DND-41 (cell line): Measurements from ENCODE around the gene RIOK1.
"Not testable (repeated sequence)": the region's sequence is repeated elsewhere in the genome, so short reads cannot be mapped to it uniquely, and the experiment has no call there.

Source experiments
- ATAC-seq: fragments of 200-7000 bp; cut with Tn5 transposase; 3 replicates; pipeline ENCODE4 v1.9.1; 2021; ENCODE audit warnings: low read depth; ENCODE audit not compliant: insufficient read depth
- DNase-seq: peaks from one replicate; pipeline ENCODE4 v3.0.0-alpha.2; 2020
- H2AFZ ChIP-seq: 2 replicates; pipeline ENCODE4 v1.6.0; 2012; ENCODE audit warnings: low read depth, low read length
- H3K27ac ChIP-seq: 2 replicates; pipeline ENCODE4 v1.5.1; 2012; ENCODE audit warnings: low read length, inconsistent platforms
- H3K27me3 ChIP-seq: fragments of 200-600 bp; sonication (generic); 2 replicates; pipeline ENCODE4 v1.6.0; 2012; ENCODE audit warnings: low read length, mild to moderate bottlenecking, inconsistent platforms; ENCODE audit not compliant: insufficient read depth, poor library complexity
- H3K36me3 ChIP-seq: 2 replicates; pipeline ENCODE4 v1.5.1; 2012; ENCODE audit warnings: low read length, inconsistent platforms; ENCODE audit not compliant: insufficient read depth
- H3K4me1 ChIP-seq: 2 replicates; pipeline ENCODE4 v1.5.1; 2012; ENCODE audit warnings: mild to moderate bottlenecking, low read length; ENCODE audit not compliant: insufficient read depth
- H3K4me2 ChIP-seq: 2 replicates; pipeline ENCODE4 v1.6.0; 2012; ENCODE audit warnings: mild to moderate bottlenecking, moderate library complexity, low read length, inconsistent platforms; ENCODE audit not compliant: insufficient read depth
- H3K4me3 ChIP-seq, 2 experiments: fragments of 200-600 bp in 1 of 2; shearing (Covaris generic) in 1 of 2; 2 replicates each; pipeline ENCODE4 v1.5.1; 2012 to 2016; ENCODE audit warnings: inconsistent platforms in 2 of 2, low read length in 2 of 2, mild to moderate bottlenecking in 2 of 2, low read depth in 1 of 2, moderate library complexity in 1 of 2
- H3K79me2 ChIP-seq: 2 replicates; pipeline ENCODE4 v1.6.0; 2012; ENCODE audit warnings: low read length, inconsistent platforms; ENCODE audit not compliant: insufficient read depth
- H3K9ac ChIP-seq: 2 replicates; pipeline ENCODE4 v1.6.0; 2012; ENCODE audit warnings: low read depth, mild to moderate bottlenecking, inconsistent platforms, low read length, moderate library complexity
- H3K9me3 ChIP-seq: 2 replicates; pipeline ENCODE4 v1.5.1; 2012; ENCODE audit warnings: low read length, moderate library complexity, mild to moderate bottlenecking, inconsistent platforms; ENCODE audit not compliant: insufficient read depth, severe bottlenecking
- H4K20me1 ChIP-seq: 2 replicates; pipeline ENCODE4 v1.6.0; 2012; ENCODE audit warnings: low read length; ENCODE audit not compliant: insufficient read depth
- EZH2 ChIP-seq: IDR thresholded peaks from 3 replicates; pipeline ENCODE4 v1.6.1; 2012; ENCODE audit warnings: borderline replicate concordance, low read depth, mild to moderate bottlenecking, moderate library complexity, low read length, inconsistent platforms; ENCODE audit not compliant: severe bottlenecking
- TF ChIP-seq, protein P1 (sequence below): IDR thresholded peaks from 2 replicates; pipeline ENCODE4 v1.5.1; 2012; ENCODE audit warnings: borderline replicate concordance, low read length, moderate library complexity, mild to moderate bottlenecking; ENCODE audit not compliant: poor library complexity, severe bottlenecking; ENCODE audit errors: extremely low read depth

RIOK1 gene

GRCh38 chr6:7449018-7449417 lies 59.4 kb downstream of the RIOK1 start:
- Histone ChIP-seq H3K4me2 (no peak overlapping the region), H3K9me3 (no peaks in the 10 kb centered on the region), H3K4me1 (no peaks in the 10 kb centered on the region), H3K4me3 (no peak overlapping the region), H2AFZ (no peak overlapping the region), H4K20me1 (no peaks in the 10 kb centered on the region), H3K79me2 (no peaks in the 10 kb centered on the region), H3K27ac (no peak overlapping the region), H3K36me3 (no peaks in the 10 kb centered on the region), H3K9ac (no peak overlapping the region), H3K27me3 (no peaks in the 10 kb centered on the region)
- no peak for DNase-seq
- no peak for ATAC-seq
- TF ChIP-seq EZH2, result no peak
- TF ChIP-seq, protein P1, sequence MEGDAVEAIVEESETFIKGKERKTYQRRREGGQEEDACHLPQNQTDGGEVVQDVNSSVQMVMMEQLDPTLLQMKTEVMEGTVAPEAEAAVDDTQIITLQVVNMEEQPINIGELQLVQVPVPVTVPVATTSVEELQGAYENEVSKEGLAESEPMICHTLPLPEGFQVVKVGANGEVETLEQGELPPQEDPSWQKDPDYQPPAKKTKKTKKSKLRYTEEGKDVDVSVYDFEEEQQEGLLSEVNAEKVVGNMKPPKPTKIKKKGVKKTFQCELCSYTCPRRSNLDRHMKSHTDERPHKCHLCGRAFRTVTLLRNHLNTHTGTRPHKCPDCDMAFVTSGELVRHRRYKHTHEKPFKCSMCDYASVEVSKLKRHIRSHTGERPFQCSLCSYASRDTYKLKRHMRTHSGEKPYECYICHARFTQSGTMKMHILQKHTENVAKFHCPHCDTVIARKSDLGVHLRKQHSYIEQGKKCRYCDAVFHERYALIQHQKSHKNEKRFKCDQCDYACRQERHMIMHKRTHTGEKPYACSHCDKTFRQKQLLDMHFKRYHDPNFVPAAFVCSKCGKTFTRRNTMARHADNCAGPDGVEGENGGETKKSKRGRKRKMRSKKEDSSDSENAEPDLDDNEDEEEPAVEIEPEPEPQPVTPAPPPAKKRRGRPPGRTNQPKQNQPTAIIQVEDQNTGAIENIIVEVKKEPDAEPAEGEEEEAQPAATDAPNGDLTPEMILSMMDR, result no peak

- H3K27me3 ChIP-seq, result no peaks in the 10 kb centered on the region
- H2AFZ ChIP-seq, result no peak overlapping the region
- H3K79me2 ChIP-seq, result no peaks in the 10 kb centered on the region
- H3K27ac ChIP-seq, result no peak overlapping the region
- no peak overlapping the region for H3K4me3 ChIP-seq
- ATAC-seq, result no peak
- H3K4me1 ChIP-seq, result no peaks in the 10 kb centered on the region
- H3K4me2 ChIP-seq, result no peak overlapping the region
- TF ChIP-seq EZH2, result no peak
- TF ChIP-seq, protein P1, result no peak
- no peak overlapping the region for H3K9ac ChIP-seq
- no peaks in the 10 kb centered on the region for H4K20me1 ChIP-seq
- no peak for DNase-seq
- H3K36me3 ChIP-seq, result no peaks in the 10 kb centered on the region
- no peaks in the 10 kb centered on the region for H3K9me3 ChIP-seq
Measured at GRCh38 chr6:7451326-7451725, 61.7 kb downstream of the RIOK1 start.

DNA sequence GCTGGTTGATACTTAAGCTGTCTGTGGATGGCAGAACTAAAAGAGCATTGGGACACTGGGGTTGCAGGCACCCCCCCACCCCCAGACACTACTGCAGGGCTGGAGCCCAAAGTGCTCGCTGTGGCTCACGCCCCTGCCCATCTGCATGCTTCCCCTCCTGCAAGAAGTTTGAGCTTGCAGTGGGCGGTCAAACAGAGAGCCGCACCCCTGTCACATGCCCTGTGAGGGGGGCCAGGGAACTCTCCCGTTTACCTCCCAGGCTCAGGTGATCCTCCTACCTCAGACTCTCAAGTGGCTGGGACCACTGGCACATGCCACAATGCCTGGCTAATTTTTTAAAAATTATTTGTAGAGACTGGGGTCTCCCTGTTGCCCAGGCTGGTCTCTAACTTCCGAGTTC lies 63.3 kb downstream of the RIOK1 start:
- no peak for TF ChIP-seq EZH2
- no peaks in the 10 kb centered on the region for H3K4me1 ChIP-seq
- no peak overlapping the region for H3K9ac ChIP-seq
- H3K4me2 ChIP-seq, result no peak overlapping the region
- H4K20me1 ChIP-seq, result no peaks in the 10 kb centered on the region
- no peak for ATAC-seq
- no peak for DNase-seq
- no peak overlapping the region for H2AFZ ChIP-seq
- no peaks in the 10 kb centered on the region for H3K27me3 ChIP-seq
- no peaks in the 10 kb centered on the region for H3K36me3 ChIP-seq
- H3K9me3 ChIP-seq, result no peaks in the 10 kb centered on the region
- H3K4me3 ChIP-seq, result no peak overlapping the region
- H3K27ac ChIP-seq, result no peak overlapping the region
- no peaks in the 10 kb centered on the region for H3K79me2 ChIP-seq

DNA sequence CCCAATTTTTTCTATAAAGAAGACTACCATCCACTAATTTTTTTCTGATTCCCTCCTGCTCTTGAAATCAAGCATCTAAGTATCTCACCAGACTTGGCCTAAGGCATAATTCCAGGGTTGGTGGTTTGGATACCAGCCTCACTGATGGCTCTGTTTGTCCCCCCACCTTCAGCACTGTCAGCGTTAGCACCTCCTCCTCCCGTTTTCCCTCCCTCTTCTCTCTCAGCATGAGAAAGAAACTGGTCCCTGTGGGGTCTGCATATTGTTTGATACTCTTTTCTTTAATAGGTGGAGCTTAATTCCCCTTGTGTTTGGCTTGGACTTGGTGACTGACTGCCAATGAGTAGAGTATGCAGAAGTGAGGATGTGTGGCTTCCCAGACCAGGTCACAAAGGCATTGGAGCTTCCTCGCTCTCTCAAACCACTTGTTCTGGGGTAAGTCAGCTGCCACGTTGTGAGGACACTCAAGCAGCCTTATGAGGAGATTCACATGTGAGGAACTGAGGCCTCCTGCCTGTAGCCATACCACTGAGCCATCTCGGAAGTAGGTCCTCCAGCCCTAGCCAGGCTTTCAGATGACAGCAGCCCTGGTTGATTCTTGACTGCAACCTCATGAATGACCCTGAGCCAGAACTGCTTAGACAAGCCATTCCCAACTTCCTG lies 65.2 kb downstream of the RIOK1 start:
- no peak for ATAC-seq
- Histone ChIP-seq H3K27me3 (no peaks in the 10 kb centered on the region), H3K4me2 (no peak overlapping the region), H3K27ac (no peak overlapping the region), H3K79me2 (no peaks in the 10 kb centered on the region), H3K4me3 (no peak overlapping the region), H2AFZ (no peak overlapping the region), H3K9me3 (no peaks in the 10 kb centered on the region), H4K20me1 (no peaks in the 10 kb centered on the region), H3K4me1 (no peaks in the 10 kb centered on the region), H3K36me3 (no peaks in the 10 kb centered on the region), H3K9ac (no peak overlapping the region)
- TF ChIP-seq EZH2, result no peak
- TF ChIP-seq, protein P1, result no peak
- no peak for DNase-seq

GRCh38 chr6:7456302-7456701 lies 66.7 kb downstream of the RIOK1 start:
- not testable (repeated sequence) for H3K9ac ChIP-seq, H3K4me1 ChIP-seq, H4K20me1 ChIP-seq, H3K79me2 ChIP-seq, H3K27ac ChIP-seq, H2AFZ ChIP-seq, H3K4me3 ChIP-seq, ATAC-seq, H3K27me3 ChIP-seq, H3K4me2 ChIP-seq, H3K9me3 ChIP-seq, DNase-seq, H3K36me3 ChIP-seq
